ENCODE results near the gene TPST2.
A peak's percentile ranks its signal among the peaks of the same experiment; 100 is the strongest.
"Not testable (repeated sequence)": the region's sequence is repeated elsewhere in the genome, so short reads cannot be mapped to it uniquely, and the experiment has no call there.

TPST2 gene

DNA sequence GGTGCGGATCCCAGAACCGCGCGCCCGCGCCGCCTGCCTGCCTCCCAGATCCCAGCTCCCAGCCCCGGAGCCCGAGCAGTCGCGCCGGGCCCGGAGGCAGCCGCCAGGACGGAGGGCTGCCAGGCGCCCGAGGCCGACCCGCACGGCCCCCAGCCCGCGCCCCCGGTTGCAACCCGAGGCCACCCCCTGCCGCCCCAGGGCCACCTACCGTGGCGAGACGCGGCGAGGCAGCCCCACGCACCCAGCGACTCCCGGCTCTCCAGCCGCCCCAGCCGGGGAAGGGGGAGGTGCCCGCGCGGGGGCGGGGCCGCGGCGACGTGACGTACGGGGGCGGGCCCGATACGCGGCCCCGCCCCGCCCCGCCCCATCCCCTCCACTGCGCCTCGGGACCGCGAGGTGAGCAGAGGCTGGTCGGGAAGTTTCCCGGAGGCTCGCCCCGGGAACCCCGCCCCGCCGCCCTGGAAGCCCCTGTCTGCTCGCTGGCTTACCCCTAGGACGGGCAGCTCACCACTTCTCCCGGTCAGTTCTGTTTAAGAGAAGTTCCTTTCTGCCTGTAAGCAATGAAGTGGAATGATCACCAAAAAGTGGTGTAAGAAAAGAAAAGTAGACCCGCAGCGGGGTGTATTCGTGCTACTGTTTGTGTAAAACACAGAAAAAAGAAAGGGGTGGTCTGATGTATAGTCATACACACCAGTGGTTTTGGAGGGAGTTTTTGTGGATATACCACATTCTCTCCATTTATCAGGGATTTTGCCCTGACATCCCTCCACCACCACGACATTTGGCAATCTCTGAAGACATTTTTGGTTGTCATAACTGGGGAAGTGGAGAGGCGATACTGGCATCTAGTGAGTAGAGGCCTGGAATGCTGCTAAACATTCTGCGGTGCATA, at the start of gene TPST2:
Gene TPST2, minus strand, starts transcription at position 288 of the 892 bp plus-strand sequence. CDS start 48,502 bp downstream, outside the sequence.
- DNase-seq = peak; percentile 69

DNA sequence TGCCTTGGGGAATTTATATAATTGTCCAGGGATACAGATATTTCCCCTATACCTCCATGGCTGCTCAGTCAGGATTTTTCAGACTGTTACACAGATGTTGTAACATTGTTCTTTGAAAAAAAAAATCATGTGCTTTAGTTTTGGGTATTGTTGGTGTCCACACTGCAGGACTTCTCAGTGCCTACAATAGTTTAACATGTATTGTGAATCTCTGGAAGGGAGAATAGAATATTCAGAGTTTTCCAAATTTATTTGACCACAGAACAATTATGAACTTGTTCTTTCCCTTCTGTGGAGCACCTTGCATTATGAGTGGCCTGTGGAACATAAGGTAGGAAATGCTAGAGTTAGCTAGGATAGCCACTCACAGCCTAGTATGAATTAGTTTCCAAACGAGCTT, 46.4 kb upstream of the TPST2 start:
- no peak for DNase-seq

DNA sequence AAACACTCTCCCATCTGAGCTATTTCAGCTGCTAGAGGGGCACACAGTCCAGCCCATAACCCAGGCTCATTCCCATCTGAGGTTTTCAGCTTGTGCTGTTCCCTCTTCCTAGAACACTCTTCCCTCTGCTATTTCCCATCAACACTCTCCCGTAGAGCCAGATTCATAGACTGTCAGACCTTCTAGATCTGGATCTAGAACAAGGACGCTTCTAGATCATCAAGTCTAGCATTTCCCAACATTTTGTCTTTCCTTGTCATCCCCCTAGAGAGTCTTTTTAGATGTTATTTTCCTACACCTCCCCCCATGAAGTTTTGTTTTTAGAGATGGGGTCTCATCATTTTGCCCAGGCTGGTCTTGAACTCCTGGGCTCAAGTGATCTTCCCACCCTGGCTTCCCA, 45.2 kb upstream of the TPST2 start:
- DNase-seq = no peak

GRCh38 chr22:26634189-26634588, 44.3 kb upstream of the TPST2 start:
- no peak for DNase-seq

GRCh38 chr22:26632422-26633155, 42.7 kb upstream of the TPST2 start:
- DNase-seq = no peak

GRCh38 chr22:26631282-26631681, 41.4 kb upstream of the TPST2 start:
- no peak for DNase-seq

DNA sequence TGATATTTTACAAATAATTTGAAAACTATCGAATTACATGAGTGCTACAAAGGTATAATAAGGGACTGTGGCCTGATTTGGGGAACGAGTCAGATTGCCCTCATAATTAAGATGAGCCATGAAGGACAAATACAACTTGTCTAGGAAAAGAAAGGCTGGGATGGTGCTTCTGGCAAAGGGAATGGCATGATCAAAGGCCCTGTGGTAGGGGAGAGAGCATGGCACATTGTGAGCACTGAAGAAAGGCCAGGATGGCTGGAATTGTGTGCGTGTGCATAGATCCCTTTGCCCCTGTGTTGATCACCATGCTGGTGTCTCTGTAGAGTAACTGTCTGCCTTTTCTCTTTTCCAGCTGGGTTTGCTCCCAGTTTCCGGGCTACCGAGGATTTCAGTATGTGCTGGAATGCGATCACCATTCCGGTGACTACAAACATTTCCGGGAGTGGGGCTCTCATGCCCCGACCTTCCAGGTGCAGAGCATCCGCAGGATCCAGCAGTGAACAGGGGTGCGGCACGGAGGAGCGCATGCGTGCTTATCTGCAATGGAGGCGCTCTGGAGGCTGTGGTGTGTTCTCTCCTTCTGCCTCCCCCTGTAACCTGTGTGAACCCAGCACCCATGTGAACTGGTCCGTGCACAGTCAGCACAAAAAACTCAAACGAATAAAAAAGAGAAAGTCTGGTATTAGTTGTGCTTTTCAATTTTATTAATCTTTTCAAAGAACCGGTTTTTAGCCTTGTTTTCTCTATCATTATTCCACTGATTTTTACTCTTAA, 40.2 kb upstream of the TPST2 start:
- no peak for DNase-seq

DNA sequence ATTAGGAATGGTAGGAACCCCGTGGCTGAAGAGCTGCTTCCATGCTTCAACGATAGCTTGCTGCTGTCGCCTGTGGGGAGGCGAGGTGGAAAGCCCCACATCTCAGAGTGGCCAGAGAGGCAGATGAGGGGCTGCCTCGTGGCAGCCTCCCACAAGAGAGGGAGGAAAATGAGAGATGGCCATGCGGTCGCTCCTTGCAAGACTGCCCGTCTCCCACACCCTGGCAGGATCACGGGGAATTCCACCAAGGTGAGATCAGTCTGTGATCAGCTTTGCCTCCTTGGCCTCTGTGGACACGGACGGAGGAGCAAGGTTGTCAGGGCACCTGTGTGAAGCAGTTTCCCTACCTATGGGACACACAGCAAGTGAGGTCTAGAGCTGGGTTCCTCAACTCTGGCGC, 34.9 kb upstream of the TPST2 start:
- no peak for DNase-seq

- DNase-seq = no peak
Measured at GRCh38 chr22:26623984-26624383, 34.1 kb upstream of the TPST2 start.

- DNase-seq = no peak
Measured at GRCh38 chr22:26621663-26622062, 31.7 kb upstream of the TPST2 start, which contains the start of gene CRYBA4. Gene CRYBA4 (plus strand): TSS chr22:26621963. CDS start chr22:26622597, 634 bp downstream.

- DNase-seq = no peak
Measured at GRCh38 chr22:26620197-26620596, 30.3 kb upstream of the TPST2 start.

- no peak for DNase-seq
Measured at GRCh38 chr22:26619510-26619909, 29.6 kb upstream of the TPST2 start.

GRCh38 chr22:26618455-26618854, 28.5 kb upstream of the TPST2 start:
- DNase-seq = no peak

GRCh38 chr22:26617271-26618199, 27.6 kb upstream of the TPST2 start, which contains the start of gene CRYBB1:
Gene CRYBB1 (minus strand): TSS chr22:26618027. CDS start chr22:26616319, 1,708 bp downstream.
- no peak for DNase-seq

DNA sequence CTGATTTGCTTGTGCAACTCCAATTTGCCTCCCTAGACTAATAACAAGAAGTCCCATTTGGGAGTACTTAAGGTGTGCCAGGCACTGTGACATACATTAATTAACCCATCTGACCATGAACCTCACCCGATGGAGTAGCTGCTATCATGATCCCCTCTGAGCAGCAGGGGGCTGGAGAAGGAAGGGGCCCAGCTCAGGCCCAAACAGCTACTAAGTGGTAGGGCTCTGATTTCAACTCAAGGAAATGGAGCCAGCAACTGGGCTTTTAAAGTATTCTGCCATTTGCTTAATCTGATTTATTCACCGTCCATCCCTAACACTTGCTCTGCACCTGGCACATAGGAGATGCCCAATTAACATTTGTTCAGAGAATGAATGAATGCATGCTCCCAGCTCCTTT, 26.7 kb upstream of the TPST2 start:
- no peak for DNase-seq

GRCh38 chr22:26615830-26616435, 26.0 kb upstream of the TPST2 start:
- DNase-seq = no peak

DNA sequence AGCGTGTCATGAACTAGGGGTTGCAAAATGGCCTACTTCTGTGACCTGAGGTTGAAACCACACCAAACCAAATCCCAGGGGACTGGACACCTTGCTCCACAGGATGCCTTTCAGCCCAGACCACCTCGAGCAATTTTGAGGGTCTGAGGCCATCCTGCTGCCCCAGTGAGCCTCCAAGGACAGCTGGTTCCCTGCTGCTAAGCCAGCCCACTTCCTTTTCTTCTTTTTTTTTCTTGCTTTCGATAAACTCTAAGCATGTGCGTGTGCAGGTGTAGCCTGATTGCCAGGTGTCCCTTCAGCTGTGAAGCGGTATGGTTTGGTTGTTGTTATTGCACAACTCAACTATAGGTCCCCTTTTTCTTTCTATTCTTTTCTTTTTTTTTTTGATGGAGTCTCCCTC, 25.2 kb upstream of the TPST2 start:
- DNase-seq = no peak

DNA sequence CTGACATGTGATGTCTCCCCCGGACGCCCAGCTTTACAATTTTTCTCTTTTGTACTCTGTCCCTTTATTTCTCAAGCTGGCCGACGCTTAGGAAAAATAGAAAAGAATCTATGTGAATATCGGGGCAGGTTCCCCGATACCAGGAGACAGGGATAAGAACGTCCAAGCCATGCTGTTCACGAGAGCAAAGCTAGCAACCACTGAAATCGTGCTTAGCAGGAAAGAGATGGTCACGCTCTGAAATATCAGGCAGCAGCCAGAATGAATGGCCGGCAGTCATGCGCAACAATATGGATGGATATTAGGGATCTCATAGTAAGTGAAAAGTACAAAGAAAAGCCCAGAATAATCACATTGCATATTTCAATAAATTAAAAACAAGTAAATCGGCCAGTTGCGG, 24.4 kb upstream of the TPST2 start:
- DNase-seq = no peak

GRCh38 chr22:26613753-26614152, 23.8 kb upstream of the TPST2 start:
- DNase-seq = not testable (repeated sequence)

DNA sequence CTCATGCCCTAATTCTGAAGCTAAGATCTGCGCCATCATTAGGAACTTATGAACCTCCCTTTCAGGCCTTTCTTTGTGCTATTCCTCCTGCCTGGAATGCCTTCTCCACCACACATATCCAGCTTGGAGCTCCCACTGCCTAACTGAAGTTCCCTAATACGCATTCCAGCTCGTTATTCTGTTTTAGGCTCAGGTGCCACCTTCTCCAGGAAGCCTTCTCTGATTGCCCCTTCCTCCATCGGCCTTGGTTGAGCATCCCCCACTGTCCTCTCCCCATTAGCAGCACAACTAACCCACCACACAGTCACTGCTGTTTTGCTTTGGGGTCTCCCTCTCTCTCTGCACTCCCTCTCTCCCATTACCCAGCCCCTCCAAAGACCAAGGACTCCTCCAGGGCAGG, 22.7 kb upstream of the TPST2 start:
- no peak for DNase-seq

GRCh38 chr22:26610996-26611395, 21.1 kb upstream of the TPST2 start:
- DNase-seq = no peak

Measured in stimulated activated CD4-positive, alpha-beta T cell treated with anti-CD3 and anti-CD28 coated beads, Interleukin-1b, Interleukin-23, amount 100 ng/mL, for 48 hours (primary cell).